Spinal cord (tissue), 10 donors: ENCODE measurements around the gene TMA7. TPM values are rescaled to one million over a fixed set of nuclear protein-coding genes. Genes with fewer than 3 reads are reported as not detected.
"Not testable (repeated sequence)": the region's sequence is repeated elsewhere in the genome, so short reads cannot be mapped to it uniquely, and the experiment has no call there.

Source experiments
- DNase-seq, 6 donors: peaks; one replicate each; pipeline versions ENCODE4 v3.0.0 to v3.0.0-alpha.2; 2013 to 2015; ENCODE audit warnings: low spot score in 6 of 6, low read depth in 4 of 6
- H3K27ac ChIP-seq: one replicate; pipeline ENCODE4 v1.5.1; 2013; ENCODE audit warnings: low read depth, low read length, control low read depth
- H3K27me3 ChIP-seq: one replicate; pipeline ENCODE4 v1.6.1; 2013; ENCODE audit warnings: low read length; ENCODE audit not compliant: control insufficient read depth, insufficient read depth
- H3K36me3 ChIP-seq: one replicate; pipeline ENCODE4 v1.6.1; 2013; ENCODE audit warnings: low read length; ENCODE audit not compliant: control insufficient read depth, insufficient read depth
- H3K4me1 ChIP-seq: one replicate; pipeline ENCODE4 v1.6.1; 2013; ENCODE audit warnings: low read length; ENCODE audit not compliant: control insufficient read depth, insufficient read depth
- H3K4me3 ChIP-seq: one replicate; pipeline ENCODE4 v1.5.1; 2013; ENCODE audit warnings: low read depth, low read length, control low read depth
- H3K9me3 ChIP-seq: one replicate; pipeline ENCODE4 v1.6.1; 2013; ENCODE audit warnings: low read length; ENCODE audit not compliant: control insufficient read depth, insufficient read depth
- WGBS: methylation state at CpG from one replicate; pipeline ENCODE4 v1.1.5; 2013; ENCODE audit warnings: missing lambda C conversion rate; ENCODE audit not compliant: insufficient coverage; 5-methylcytosine and 5-hydroxymethylcytosine counted together
- polyA plus RNA-seq, 2 donors: library from polyadenylated mRNA; unstranded; fragments of 120-200 nt; gene quantifications; one replicate each; pipeline ENCODE4 v1.2.1, GENCODE V29; 2013; ENCODE audit not compliant: insufficient read length in 2 of 2
- total RNA-seq, 2 donors: library from RNA; depleted of rRNA in 1 of 2; stranded (reverse); fragments of 120-200 nt in 1 of 2; fragments of >200 nt in 1 of 2; gene quantifications; one replicate each; pipeline versions ENCODE4 v1.2.3 to v1.2.4, GENCODE V29; 2013 to 2014
- donor health status: healthy.

Gene TMA7
- total and polyA plus RNA-seq, 4 donors = 120 to 435 (median 331) TPM

DNA sequence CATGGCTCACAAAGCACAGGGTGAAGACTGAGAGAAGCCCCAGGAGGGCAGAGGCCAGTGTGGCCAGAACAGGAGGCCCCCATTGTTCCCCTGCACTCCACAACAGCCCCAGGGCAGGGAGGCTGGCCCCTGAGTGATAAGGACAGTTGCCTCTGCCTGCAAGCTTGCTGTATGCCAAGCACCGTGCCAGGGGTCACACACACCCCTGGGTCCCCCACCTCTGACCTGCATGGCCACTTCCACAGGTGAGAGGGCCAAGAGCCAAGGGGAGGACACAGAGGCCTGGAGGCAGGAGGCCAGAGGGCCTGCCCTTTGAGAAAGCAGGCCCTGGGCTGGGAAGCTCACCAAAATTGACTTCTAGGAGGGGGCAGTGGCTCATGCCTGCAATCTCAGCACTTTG, 30.2 kb downstream of the TMA7 start:
- Histone ChIP-seq H3K27me3 (no peaks in the 10 kb centered on the region), H3K36me3 (peaks cover 52% of the 10 kb centered on the region), H3K9me3 (no peaks in the 10 kb centered on the region), H3K4me1 (peaks cover 72% of the 10 kb centered on the region), H3K27ac (no peak overlapping the region), H3K4me3 (no peak overlapping the region)
- no CpG with 5 or more reads among the region's 1 CpG for WGBS
- no peak for DNase-seq

GRCh38 chr3:48472673-48472922, 32.5 kb downstream of the TMA7 start:
- H3K27ac ChIP-seq = peak overlapping the region; percentile 97
- H3K9me3 ChIP-seq = no peaks in the 10 kb centered on the region
- DNase-seq = no peak
- H3K4me1 ChIP-seq = peaks cover 49% of the 10 kb centered on the region
- 3% methylated on average over 5 of the region's 5 CpGs for WGBS
- H3K36me3 ChIP-seq = peaks cover 47% of the 10 kb centered on the region
- no peaks in the 10 kb centered on the region for H3K27me3 ChIP-seq
- H3K4me3 ChIP-seq = peak overlapping the region; percentile 82

GRCh38 chr3:48472923-48473616, 33.0 kb downstream of the TMA7 start:
- Histone ChIP-seq H3K27me3 (no peaks in the 10 kb centered on the region), H3K36me3 (peaks cover 47% of the 10 kb centered on the region), H3K4me1 (peaks cover 45% of the 10 kb centered on the region), H3K27ac (peak overlapping the region; percentile 97), H3K9me3 (no peaks in the 10 kb centered on the region), H3K4me3 (peak overlapping the region; percentile 82)
- DNase-seq = peak; percentile 67 to 97 (median 80)
- 3% methylated on average over 16 of the region's 17 CpGs for WGBS

- WGBS = 86% methylated on average over 3 of the region's 5 CpGs
- H3K27ac ChIP-seq = peak overlapping the region; percentile 97
These were observed 33.5 kb downstream of the TMA7 start for GRCh38 chr3:48473617-48473952.

GRCh38 chr3:48474031-48474430, 34.0 kb downstream of the TMA7 start:
- H3K4me1 ChIP-seq = peaks cover 35% of the 10 kb centered on the region
- H3K27ac ChIP-seq = not testable (repeated sequence)
- 79% methylated on average over 3 of the region's 4 CpGs for WGBS

More at GRCh38 chr3:48473617-48473952, 33.5 kb downstream of the TMA7 start:
- H3K4me3 ChIP-seq = peak overlapping the region; percentile 82
- no peaks in the 10 kb centered on the region for H3K9me3 ChIP-seq
- H3K36me3 ChIP-seq = peaks cover 43% of the 10 kb centered on the region
- H3K27me3 ChIP-seq = no peaks in the 10 kb centered on the region
- peaks cover 39% of the 10 kb centered on the region for H3K4me1 ChIP-seq
- peak in 1 of 6 donors; percentile 10 for DNase-seq

GRCh38 chr3:48474619-48475018, 34.6 kb downstream of the TMA7 start:
- Histone ChIP-seq H3K27me3 (no peaks in the 10 kb centered on the region), H3K9me3 (no peaks in the 10 kb centered on the region), H3K4me3 (no peak overlapping the region), H3K36me3 (peaks cover 37% of the 10 kb centered on the region), H3K4me1 (peaks cover 29% of the 10 kb centered on the region), H3K27ac (no peak overlapping the region)
- WGBS = 41% methylated on average over 3 of the region's 4 CpGs
- no peak for DNase-seq

More at GRCh38 chr3:48474031-48474430, 34.0 kb downstream of the TMA7 start:
- H3K36me3 ChIP-seq = peaks cover 42% of the 10 kb centered on the region
- not testable (repeated sequence) for H3K27me3 ChIP-seq, H3K9me3 ChIP-seq, H3K4me3 ChIP-seq, DNase-seq

DNA sequence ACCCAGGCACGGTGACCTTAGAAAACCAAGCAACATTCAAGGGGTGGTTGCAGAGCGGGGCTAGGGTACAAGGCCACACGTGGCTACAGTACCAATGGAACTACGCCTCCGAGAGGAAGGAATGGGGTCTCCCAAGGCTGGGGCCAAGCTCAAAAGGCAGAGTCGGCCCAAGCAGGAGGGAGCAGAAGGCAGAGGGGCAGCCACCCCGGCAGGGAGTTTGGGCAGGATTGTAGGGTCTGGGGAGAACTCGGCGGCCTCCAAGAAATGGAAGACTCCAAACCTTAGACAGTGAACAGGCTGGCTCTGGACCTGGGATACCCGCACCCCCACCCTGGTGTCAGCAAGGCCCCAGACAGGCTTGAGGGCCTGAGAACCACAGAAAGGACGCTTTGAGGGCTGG, 35.1 kb downstream of the TMA7 start:
- no peak overlapping the region for H3K27ac ChIP-seq
- H3K4me1 ChIP-seq = peaks cover 25% of the 10 kb centered on the region
- H3K4me3 ChIP-seq = no peak overlapping the region
- peaks cover 32% of the 10 kb centered on the region for H3K36me3 ChIP-seq
- H3K9me3 ChIP-seq = no peaks in the 10 kb centered on the region
- no peak for DNase-seq
- H3K27me3 ChIP-seq = no peaks in the 10 kb centered on the region
- whole genome bisulfite sequencing = 77% methylated on average over 10 of the region's 11 CpGs

- no peaks in the 10 kb centered on the region for H3K27me3 ChIP-seq
- H3K4me1 ChIP-seq = peaks cover 20% of the 10 kb centered on the region
- WGBS = 91% methylated on average over 9 of the region's 9 CpGs
- no peaks in the 10 kb centered on the region for H3K9me3 ChIP-seq
- no peak overlapping the region for H3K27ac ChIP-seq
- H3K4me3 ChIP-seq = no peak overlapping the region
- H3K36me3 ChIP-seq = peaks cover 26% of the 10 kb centered on the region
- no peak for DNase-seq
These were observed 36.5 kb downstream of the TMA7 start for GRCh38 chr3:48476426-48477053.

- Histone ChIP-seq H3K27ac (no peak overlapping the region), H3K9me3 (no peaks in the 10 kb centered on the region), H3K4me3 (no peak overlapping the region), H3K4me1 (peaks cover 7% of the 10 kb centered on the region), H3K27me3 (no peaks in the 10 kb centered on the region), H3K36me3 (peaks cover 26% of the 10 kb centered on the region)
- 86% methylated on average over 7 of the region's 9 CpGs for WGBS
- no peak for DNase-seq
These were observed 38.0 kb downstream of the TMA7 start for GRCh38 chr3:48477959-48478520.
